ENCODE results near the gene JPH2.

GRCh38 chr20:44195605-44196004 lies 8.6 kb upstream of the JPH2 start:
- TF ChIP-seq EZH2 (IDR thresholded peaks at IDR 0.05; ENCODE audit: borderline replicate concordance, low read depth, low read length, severe bottlenecking) (no peak), CTCF (IDR thresholded peaks at IDR 0.05; ENCODE audit: borderline replicate concordance, extremely low read depth, low read length, poor library complexity, severe bottlenecking) (no peak)
